ENCODE measurements around the gene SLC2A8.

DNA sequence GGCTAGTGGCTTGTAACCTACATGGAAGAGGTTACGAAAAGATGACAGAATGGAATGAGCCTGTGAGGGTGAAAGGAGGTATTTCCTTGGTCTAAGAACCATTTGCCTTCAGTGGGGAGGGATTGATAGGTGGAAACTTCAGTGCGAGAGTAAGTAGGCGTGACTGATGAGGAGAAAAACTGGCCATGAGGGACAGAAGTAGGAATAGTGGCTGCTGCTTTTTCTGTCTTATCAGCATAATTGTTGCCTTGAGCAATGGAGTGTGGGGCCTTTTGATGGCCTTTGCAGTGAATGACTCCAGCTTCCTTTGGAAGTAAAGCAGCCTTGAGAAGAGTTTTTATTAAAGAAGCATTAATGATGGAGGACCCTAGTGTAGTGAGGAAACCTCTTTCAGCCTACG lies 18.2 kb downstream of the SLC2A8 start:
- TF ChIP-seq, protein P1, sequence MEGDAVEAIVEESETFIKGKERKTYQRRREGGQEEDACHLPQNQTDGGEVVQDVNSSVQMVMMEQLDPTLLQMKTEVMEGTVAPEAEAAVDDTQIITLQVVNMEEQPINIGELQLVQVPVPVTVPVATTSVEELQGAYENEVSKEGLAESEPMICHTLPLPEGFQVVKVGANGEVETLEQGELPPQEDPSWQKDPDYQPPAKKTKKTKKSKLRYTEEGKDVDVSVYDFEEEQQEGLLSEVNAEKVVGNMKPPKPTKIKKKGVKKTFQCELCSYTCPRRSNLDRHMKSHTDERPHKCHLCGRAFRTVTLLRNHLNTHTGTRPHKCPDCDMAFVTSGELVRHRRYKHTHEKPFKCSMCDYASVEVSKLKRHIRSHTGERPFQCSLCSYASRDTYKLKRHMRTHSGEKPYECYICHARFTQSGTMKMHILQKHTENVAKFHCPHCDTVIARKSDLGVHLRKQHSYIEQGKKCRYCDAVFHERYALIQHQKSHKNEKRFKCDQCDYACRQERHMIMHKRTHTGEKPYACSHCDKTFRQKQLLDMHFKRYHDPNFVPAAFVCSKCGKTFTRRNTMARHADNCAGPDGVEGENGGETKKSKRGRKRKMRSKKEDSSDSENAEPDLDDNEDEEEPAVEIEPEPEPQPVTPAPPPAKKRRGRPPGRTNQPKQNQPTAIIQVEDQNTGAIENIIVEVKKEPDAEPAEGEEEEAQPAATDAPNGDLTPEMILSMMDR (IDR thresholded peaks at IDR 0.05), result no peak
- TF ChIP-seq POLR2A (IDR thresholded peaks at IDR 0.05), result no peak
